K562 (cell line): ENCODE data around the gene EFNA5. TPM values are rescaled to one million over a fixed set of nuclear protein-coding genes. Genes with fewer than 3 reads are reported as not detected.

ENCODE experiments used
- ATAC-seq: fragments of 200-7000 bp; cut with Tn5 transposase; 3 replicates; pipeline ENCODE4 v1.9.1; 2020; ENCODE audit warnings: moderate library complexity
- BruUV-seq: library from RNA; stranded (reverse); fragments of 400-500 nt; replicated peaks from 2 replicates; lab custom pipeline; 2021; lab: Mats Ljungman, UMichigan
- CTCF ChIA-PET: fragments of 300-600 bp; formaldehyde crosslinking; extraction: SDS; loops from one replicate; lab custom pipeline; 2021; ENCODE audit warnings: low intra/inter-chr PET ratio; lab: Yijun Ruan, JAX
- POLR2A ChIA-PET: fragments of 300-600, 350-650 bp; sonication (Branson Sonifier 250); formaldehyde crosslinking; extraction: SDS; loops from one replicate; lab custom pipeline; 2021; ENCODE audit warnings: antibody characterized with exemption, inconsistent platforms; lab: Yijun Ruan, JAX
- DNase-seq, 4 experiments: peaks; one replicate each; pipeline versions ENCODE4 v3.0.0 to v3.0.0-alpha.2; 2011 to 2018; ENCODE audit warnings: low spot score in 3 of 4, mixed read lengths in 3 of 4; ENCODE audit errors: extremely low read depth in 1 of 4
- FAIRE-seq: peaks from 2 replicates; lab custom pipeline; 2011; peaks lifted over from hg19 to GRCh38; lab: Jason Lieb, UNC
- H2AFZ ChIP-seq: 2 replicates; pipeline ENCODE4 v1.6.0; 2011; ENCODE audit warnings: low read depth, low read length, control low read depth, inconsistent platforms
- H3K27ac ChIP-seq: fragments of 200-600 bp; 3 replicates; pipeline ENCODE4 v1.8.0; 2011; ENCODE audit warnings: low read depth, mild to moderate bottlenecking, control low read depth, inconsistent platforms, low read length, moderate library complexity, mixed read lengths; ENCODE audit errors: extremely low read depth
- H3K27me3 ChIP-seq, 2 experiments: fragments of 300-600 bp in 1 of 2; 2 replicates in 1 of 2; 3 replicates in 1 of 2; pipeline versions ENCODE4 v1.6.0 to v1.8.0; 2011; ENCODE audit warnings: inconsistent platforms in 2 of 2, low read length in 2 of 2, mild to moderate bottlenecking in 1 of 2, mixed read lengths in 1 of 2, moderate library complexity in 1 of 2; ENCODE audit not compliant: control insufficient read depth in 2 of 2, insufficient read depth in 2 of 2
- H3K36me3 ChIP-seq: fragments of 300-600 bp; 3 replicates; pipeline ENCODE4 v1.8.0; 2011; ENCODE audit warnings: mild to moderate bottlenecking, low read length, inconsistent platforms; ENCODE audit not compliant: control insufficient read depth, insufficient read depth
- H3K4me1 ChIP-seq, 2 experiments: fragments of 200-600 bp in 1 of 2; replicated peaks in 1 of 2; 2 replicates in 1 of 2; 3 replicates in 1 of 2; pipeline versions ENCODE4 v1.5.1 to v1.8.0; 2011; ENCODE audit warnings: inconsistent platforms in 2 of 2, low read length in 2 of 2, mild to moderate bottlenecking in 1 of 2, mixed read lengths in 1 of 2, moderate library complexity in 1 of 2; ENCODE audit not compliant: control insufficient read depth in 2 of 2, insufficient read depth in 2 of 2
- H3K4me2 ChIP-seq: 2 replicates; pipeline ENCODE4 v1.6.1; 2011; ENCODE audit warnings: low read length, control low read depth, inconsistent platforms, mixed read lengths; ENCODE audit not compliant: insufficient read depth
- H3K4me3 ChIP-seq: fragments of 200-600 bp; sonication (generic), shearing (Covaris generic); 2 replicates; pipeline ENCODE4 v1.5.1; 2016; ENCODE audit warnings: control low read depth, inconsistent platforms
- H3K79me2 ChIP-seq: fragments of 200-600 bp; 3 replicates; pipeline ENCODE4 v1.8.0; 2011; ENCODE audit warnings: low read length, inconsistent platforms; ENCODE audit not compliant: control insufficient read depth, insufficient read depth
- H3K9ac ChIP-seq, 2 experiments: 2 replicates each; pipeline versions ENCODE4 v1.6.0 to v1.6.1; 2011; ENCODE audit warnings: low read depth in 2 of 2, low read length in 2 of 2, control low read depth in 1 of 2, inconsistent platforms in 1 of 2, mild to moderate bottlenecking in 1 of 2, mixed read lengths in 1 of 2; ENCODE audit not compliant: insufficient read depth in 1 of 2
- H3K9me1 ChIP-seq: one replicate; pipeline ENCODE4 v1.6.0; 2011; ENCODE audit warnings: inconsistent platforms, mild to moderate bottlenecking, low read length, moderate library complexity; ENCODE audit not compliant: control insufficient read depth, insufficient read depth
- H3K9me3 ChIP-seq: replicated peaks from 2 replicates; pipeline ENCODE4 v1.5.1; 2011; ENCODE audit warnings: low read depth, low read length, inconsistent platforms; ENCODE audit not compliant: control insufficient read depth, insufficient read depth
- H4K20me1 ChIP-seq: replicated peaks from 2 replicates; pipeline ENCODE4 v1.6.1; 2011; ENCODE audit warnings: low read length, inconsistent platforms, mixed read lengths; ENCODE audit not compliant: control insufficient read depth, insufficient read depth
- BCL6 ChIP-seq: fragments of 250-450 bp; sonication (Bioruptor Pico); IDR thresholded peaks from 2 replicates; pipeline ENCODE4 v1.4.0; 2020
- EHMT2 ChIP-seq: fragments of 450-650 bp; IDR thresholded peaks from 2 replicates; pipeline ENCODE4 v1.6.1; 2018; ENCODE audit warnings: antibody characterized with exemption
- HBP1 ChIP-seq: fragments of 450-650 bp; formaldehyde crosslinking; IDR thresholded peaks from 2 replicates; pipeline ENCODE4 v1.4.0; 2022; ENCODE audit warnings: missing genetic modification characterization
- ZFX ChIP-seq: sonication (generic); formaldehyde crosslinking; IDR thresholded peaks from 2 replicates; pipeline ENCODE4 v1.8.0; 2022; ENCODE audit warnings: mild to moderate bottlenecking, missing genetic modification reagents, moderate library complexity
- ZNF232 ChIP-seq: sonication (generic); formaldehyde crosslinking; IDR thresholded peaks from 2 replicates; pipeline ENCODE4 v1.8.0; 2022; ENCODE audit warnings: mild to moderate bottlenecking, missing genetic modification reagents
- WGBS: fragments of 100-300 bp; shearing (Covaris generic); methylation state at CpG from one replicate; pipeline ENCODE4 v1.1.6; 2016; ENCODE audit warnings: low coverage, mixed read lengths; ENCODE audit not compliant: insufficient coverage; ENCODE audit errors: missing lambda C conversion rate; 5-methylcytosine and 5-hydroxymethylcytosine counted together
- in situ Hi-C: fragments of 300-500 bp; cut with MboI; formaldehyde crosslinking; loops from 4 replicates; pipeline ENCODE4 v1.15.0; 2018; ENCODE audit warnings: inconsistent platforms, mixed read lengths
- intact Hi-C: fragments of 100-400 bp; cut with micrococcal nuclease; formaldehyde crosslinking; loops from 2 replicates; pipeline ENCODE4 v1.14.2; 2022
- polyA plus RNA-seq, 8 experiments: library from polyadenylated mRNA; depleted of rRNA in 4 of 8; stranded (reverse) in 5 of 8; unstranded in 3 of 8; fragments of >200 nt; fragmentation: Nextera tagmentation in 2 of 8; fragmentation: Illumina TruSeq in 1 of 8; extraction: Ambion mirVana in 2 of 8; extraction: Trizol in 1 of 8; gene quantifications; 2 replicates each; pipeline versions ENCODE4 v1.2.1 to v1.2.3, GENCODE V29; 2011 to 2014; ENCODE audit warnings: inconsistent platforms in 1 of 8, missing spikeins in 1 of 8
- total RNA-seq, 7 experiments: library from RNA; depleted of rRNA in 6 of 7; stranded (reverse); fragments of >200 nt in 6 of 7; fragmentation: Illumina TruSeq in 2 of 7; extraction: Trizol in 2 of 7; gene quantifications; 2 replicates each; pipeline versions ENCODE4 v1.2.1 to v1.2.3, GENCODE V29; 2011 to 2021; ENCODE audit warnings: low replicate concordance in 1 of 7
- TF ChIP-seq, protein P1 (sequence below): fragments of 250-450 bp; sonication (Bioruptor Pico); IDR thresholded peaks from 2 replicates; pipeline ENCODE4 v1.8.0; 2021; ENCODE audit warnings: mild to moderate bottlenecking, moderate library complexity

Gene EFNA5
- total and polyA plus RNA-seq, 9 of the 15 experiments (the other 6 are each of a cell fraction or from before 2014, with no cell fraction given), result 0.20 TPM; not detected in 8

DNA sequence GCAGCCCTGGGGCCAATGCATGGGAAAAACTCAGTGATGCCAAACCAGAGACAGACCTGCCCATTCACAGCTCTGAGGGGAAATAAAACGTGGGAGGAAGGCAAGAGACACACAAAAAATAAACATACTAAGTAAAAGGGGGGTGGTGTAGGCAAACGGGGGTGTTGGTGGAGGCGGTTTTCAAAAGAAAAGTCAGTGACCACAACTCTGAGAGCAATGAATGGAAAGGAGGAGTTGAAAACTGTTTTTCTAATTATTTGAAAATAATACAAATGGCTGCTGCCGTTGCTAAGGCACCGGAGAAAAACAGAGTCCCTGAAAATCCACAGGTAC, 293.5 kb downstream of the EFNA5 start:
- no peak overlapping the region for H3K4me2 ChIP-seq
- in situ Hi-C loops, result no loop called here
- intact Hi-C loops, result no loop called here
- no peaks in the 10 kb centered on the region for H3K27me3 ChIP-seq
- ATAC-seq (no peak), FAIRE-seq (no peak), DNase-seq (no peak)
- no peak overlapping the region for H2AFZ ChIP-seq
- no peak overlapping the region for H3K9ac ChIP-seq
- no peaks in the 10 kb centered on the region for H3K9me1 ChIP-seq
- ChIA-PET CTCF (no interaction called here), POLR2A (no interaction called here)
- 0% methylated on average over 5 of the region's 5 CpGs for WGBS
- H3K9me3 ChIP-seq, result no peaks in the 10 kb centered on the region; the same call in 1 of the 2 replicates
- no peaks in the 10 kb centered on the region for H4K20me1 ChIP-seq
- BruUV-seq, result no TSS peak
- H3K36me3 ChIP-seq, result no peaks in the 10 kb centered on the region
- TF ChIP-seq BCL6 (CRISPR knock-in tag) (no peak), ZNF232 (no peak), HBP1 (CRISPR knock-in tag) (no peak), EHMT2 (no peak), ZFX (CRISPR knock-in tag) (no peak)
- TF ChIP-seq, protein P1, sequence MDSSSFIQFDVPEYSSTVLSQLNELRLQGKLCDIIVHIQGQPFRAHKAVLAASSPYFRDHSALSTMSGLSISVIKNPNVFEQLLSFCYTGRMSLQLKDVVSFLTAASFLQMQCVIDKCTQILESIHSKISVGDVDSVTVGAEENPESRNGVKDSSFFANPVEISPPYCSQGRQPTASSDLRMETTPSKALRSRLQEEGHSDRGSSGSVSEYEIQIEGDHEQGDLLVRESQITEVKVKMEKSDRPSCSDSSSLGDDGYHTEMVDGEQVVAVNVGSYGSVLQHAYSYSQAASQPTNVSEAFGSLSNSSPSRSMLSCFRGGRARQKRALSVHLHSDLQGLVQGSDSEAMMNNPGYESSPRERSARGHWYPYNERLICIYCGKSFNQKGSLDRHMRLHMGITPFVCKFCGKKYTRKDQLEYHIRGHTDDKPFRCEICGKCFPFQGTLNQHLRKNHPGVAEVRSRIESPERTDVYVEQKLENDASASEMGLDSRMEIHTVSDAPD (CRISPR knock-in tag), result no peak
- TF ChIP-seq, all 486 proteins: peak for 0
- Histone ChIP-seq H3K79me2 (no peaks in the 10 kb centered on the region), H3K4me3 (no peak overlapping the region), H3K27ac (no peak overlapping the region), H3K4me1 (no peaks in the 10 kb centered on the region)
